Measurements from ENCODE around the gene MARCHF10. TPM values are rescaled to one million over a fixed set of nuclear protein-coding genes. Genes with fewer than 3 reads are reported as not detected.

MARCHF10 gene
- total and polyA plus RNA-seq, 9 of the 15 experiments (the other 6 are each of a cell fraction or from before 2014, with no cell fraction given) = not detected

DNA sequence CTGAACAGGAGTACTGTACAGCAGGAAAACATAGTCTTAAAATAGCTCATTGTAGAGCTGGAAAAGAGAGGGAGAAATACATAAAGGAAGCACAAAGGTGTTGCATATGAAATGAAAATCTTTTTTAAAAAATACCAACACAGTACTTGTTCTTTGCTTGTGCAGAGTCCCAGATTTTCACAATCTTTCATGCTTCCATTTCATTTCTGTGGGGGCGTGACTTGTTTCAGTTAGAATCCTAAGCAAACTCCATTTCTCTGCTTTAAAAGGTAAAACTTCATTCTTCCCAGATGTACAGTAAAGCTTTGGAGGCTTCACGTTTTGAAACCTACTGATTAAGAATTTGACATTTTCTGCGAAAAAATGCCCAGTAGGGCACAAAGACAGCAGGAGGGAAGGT lies 48.5 kb upstream of the MARCHF10 start (continued):
- TF ChIP-seq NR4A1 (CRISPR knock-in tag; IDR thresholded peaks at IDR 0.05) = no peak
- TF ChIP-seq NR4A1 (tag; IDR thresholded peaks at IDR 0.05) = no peak
- TF ChIP-seq JUNB (CRISPR knock-in tag; conservative IDR thresholded peaks at IDR 0.05) = no peak
- TF ChIP-seq CBX8 (IDR thresholded peaks at IDR 0.05; ENCODE audit: borderline replicate concordance, extremely low read depth, low read depth, low read length, poor library complexity, severe bottlenecking) = no peak
- TF ChIP-seq, protein P1, sequence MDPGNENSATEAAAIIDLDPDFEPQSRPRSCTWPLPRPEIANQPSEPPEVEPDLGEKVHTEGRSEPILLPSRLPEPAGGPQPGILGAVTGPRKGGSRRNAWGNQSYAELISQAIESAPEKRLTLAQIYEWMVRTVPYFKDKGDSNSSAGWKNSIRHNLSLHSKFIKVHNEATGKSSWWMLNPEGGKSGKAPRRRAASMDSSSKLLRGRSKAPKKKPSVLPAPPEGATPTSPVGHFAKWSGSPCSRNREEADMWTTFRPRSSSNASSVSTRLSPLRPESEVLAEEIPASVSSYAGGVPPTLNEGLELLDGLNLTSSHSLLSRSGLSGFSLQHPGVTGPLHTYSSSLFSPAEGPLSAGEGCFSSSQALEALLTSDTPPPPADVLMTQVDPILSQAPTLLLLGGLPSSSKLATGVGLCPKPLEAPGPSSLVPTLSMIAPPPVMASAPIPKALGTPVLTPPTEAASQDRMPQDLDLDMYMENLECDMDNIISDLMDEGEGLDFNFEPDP (CRISPR knock-in tag; IDR thresholded peaks at IDR 0.05) = no peak
- TF ChIP-seq POLR2AphosphoS2 (IDR thresholded peaks at IDR 0.05; ENCODE audit: low read length) = no peak
- no peak for TF ChIP-seq HIVEP1 (CRISPR knock-in tag; IDR thresholded peaks at IDR 0.05)

DNA sequence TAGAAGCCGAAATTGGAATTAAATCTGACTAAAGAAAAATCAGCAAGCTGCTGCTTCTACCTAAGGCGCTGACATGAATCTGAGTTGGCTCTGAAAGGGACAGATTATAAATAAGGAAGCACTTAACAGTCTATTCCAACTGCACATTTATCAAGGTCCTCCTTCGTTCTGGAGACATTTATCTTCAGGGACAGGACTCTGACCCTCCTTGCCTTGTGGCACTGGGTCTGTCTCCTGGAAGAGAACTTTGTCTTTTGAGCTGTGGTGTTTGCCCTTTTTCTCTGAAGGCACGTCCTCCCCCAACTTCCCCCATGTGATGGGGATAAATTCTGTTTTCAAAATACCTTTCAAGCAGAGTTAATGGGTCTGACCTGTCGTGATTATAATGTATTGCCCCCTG lies 47.0 kb upstream of the MARCHF10 start:
- ChIA-PET CTCF (ENCODE audit: low intra/inter-chr PET ratio) (no interaction called here), POLR2A (no interaction called here)
- Histone ChIP-seq H3K9me3 (replicated peaks; ENCODE audit: control insufficient read depth, insufficient read depth, low read depth, low read length) (no peaks in the 10 kb centered on the region), H3K27ac (ENCODE audit: extremely low read depth, low read depth, low read length) (no peak overlapping the region), H4K20me1 (replicated peaks; ENCODE audit: control insufficient read depth, insufficient read depth, low read length) (no peaks in the 10 kb centered on the region), H3K27me3 (ENCODE audit: control insufficient read depth in 2 of 2, insufficient read depth in 2 of 2, low read length in 2 of 2) (peaks cover 6 to 17% of the 10 kb centered on the region in 2 experiments; a peak in 3 of 5 replicates), H3K36me3 (ENCODE audit: control insufficient read depth, insufficient read depth, low read length) (no peaks in the 10 kb centered on the region), H3K4me1 (replicated peaks in 1 of 2; ENCODE audit: control insufficient read depth in 2 of 2, insufficient read depth in 2 of 2, low read length in 2 of 2) (no peaks in the 10 kb centered on the region), H3K9ac (ENCODE audit: insufficient read depth in 1 of 2, low read depth in 2 of 2, low read length in 2 of 2) (no peak overlapping the region), H3K4me2 (ENCODE audit: insufficient read depth, low read length) (no peak overlapping the region), H3K9me1 (ENCODE audit: control insufficient read depth, insufficient read depth, low read length) (no peaks in the 10 kb centered on the region), H3K79me2 (ENCODE audit: control insufficient read depth, insufficient read depth, low read length) (no peaks in the 10 kb centered on the region), H2AFZ (ENCODE audit: low read depth, low read length) (no peak overlapping the region), H3K4me3 (no peak overlapping the region)
- no peak for ATAC-seq
- BruUV-seq (replicated peaks) = no TSS peak
- TF ChIP-seq PBX2 (CRISPR knock-in tag; IDR thresholded peaks at IDR 0.05; ENCODE audit: low read depth) (no peak), PBX2 (tag; conservative IDR thresholded peaks at IDR 0.05; ENCODE audit: low read depth) (0 out of 2 replicates have a peak, but pooled peaks have one; percentile 20), SMARCA5 (IDR thresholded peaks at IDR 0.05) (no peak), TCF3 (CRISPR knock-in tag; IDR thresholded peaks at IDR 0.05) (peak; percentile 14; the same call in 1 of the 2 replicates), SFPQ (IDR thresholded peaks at IDR 0.05; ENCODE audit: low read depth, low read length) (no peak), CBFA2T3 (IDR thresholded peaks at IDR 0.05) (0 out of 2 replicates have a peak, but pooled peaks have one; percentile 11)
- TF ChIP-seq, protein P2, sequence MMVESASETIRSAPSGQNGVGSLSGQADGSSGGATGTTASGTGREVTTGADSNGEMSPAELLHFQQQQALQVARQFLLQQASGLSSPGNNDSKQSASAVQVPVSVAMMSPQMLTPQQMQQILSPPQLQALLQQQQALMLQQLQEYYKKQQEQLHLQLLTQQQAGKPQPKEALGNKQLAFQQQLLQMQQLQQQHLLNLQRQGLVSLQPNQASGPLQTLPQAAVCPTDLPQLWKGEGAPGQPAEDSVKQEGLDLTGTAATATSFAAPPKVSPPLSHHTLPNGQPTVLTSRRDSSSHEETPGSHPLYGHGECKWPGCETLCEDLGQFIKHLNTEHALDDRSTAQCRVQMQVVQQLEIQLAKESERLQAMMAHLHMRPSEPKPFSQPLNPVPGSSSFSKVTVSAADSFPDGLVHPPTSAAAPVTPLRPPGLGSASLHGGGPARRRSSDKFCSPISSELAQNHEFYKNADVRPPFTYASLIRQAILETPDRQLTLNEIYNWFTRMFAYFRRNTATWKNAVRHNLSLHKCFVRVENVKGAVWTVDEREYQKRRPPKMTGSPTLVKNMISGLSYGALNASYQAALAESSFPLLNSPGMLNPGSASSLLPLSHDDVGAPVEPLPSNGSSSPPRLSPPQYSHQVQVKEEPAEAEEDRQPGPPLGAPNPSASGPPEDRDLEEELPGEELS (CRISPR knock-in tag; IDR thresholded peaks at IDR 0.05; ENCODE audit: borderline replicate concordance) = no peak
- in situ Hi-C loops (cut with MboI) (no loop called here), intact Hi-C loops (cut with micrococcal nuclease) (no loop called here)
- no peak for FAIRE-seq
- WGBS (ENCODE audit: insufficient coverage, low coverage, missing lambda C conversion rate) = 0% methylated on average over 5 of the region's 5 CpGs
- DNase-seq (ENCODE audit: extremely low read depth in 1 of 4, low spot score in 3 of 4) = no peak

Measured in K562 (cell line).